GM18526 (cell line): ENCODE measurements around the gene B3GLCT.

Experiments
- POLR2A ChIP-seq: IDR thresholded peaks from 3 replicates; pipeline ENCODE4 v1.6.1; 2011; ENCODE audit not compliant: insufficient read length; ENCODE audit errors: extremely low read depth

Gene B3GLCT

GRCh38 chr13:31199849-31200636, at the start of gene B3GLCT:
Gene B3GLCT, plus strand, starts transcription at chr13:31199975. Its CDS starts 110 bp downstream, at chr13:31200085.
- no peak for TF ChIP-seq POLR2A

GRCh38 chr13:31150315-31150985, 49.3 kb upstream of the B3GLCT start:
- TF ChIP-seq POLR2A: no peak

- no peak for TF ChIP-seq POLR2A
These were observed 47.9 kb upstream of the B3GLCT start for GRCh38 chr13:31151837-31152236.

- TF ChIP-seq POLR2A: no peak
These were observed 44.8 kb upstream of the B3GLCT start for GRCh38 chr13:31154939-31155338.

GRCh38 chr13:31159306-31159705, 40.5 kb upstream of the B3GLCT start:
- TF ChIP-seq POLR2A: no peak

- TF ChIP-seq POLR2A: no peak
These were observed 38.8 kb upstream of the B3GLCT start for GRCh38 chr13:31160857-31161556.

- peak; percentile 95 for TF ChIP-seq POLR2A
These were observed 38.1 kb upstream of the B3GLCT start, which contains the start of gene HSPH1 for GRCh38 chr13:31161557-31162150. Gene HSPH1, minus strand, starts transcription at chr13:31161904. Its CDS starts 322 bp downstream, at chr13:31161582.

GRCh38 chr13:31162151-31163008, 37.4 kb upstream of the B3GLCT start:
- peak; percentile 47 for TF ChIP-seq POLR2A

- TF ChIP-seq POLR2A: no peak
These were observed 33.2 kb upstream of the B3GLCT start for GRCh38 chr13:31166591-31166990.

GRCh38 chr13:31167490-31167889, 32.3 kb upstream of the B3GLCT start:
- no peak for TF ChIP-seq POLR2A

GRCh38 chr13:31168166-31168565, 31.6 kb upstream of the B3GLCT start:
- TF ChIP-seq POLR2A: no peak

- no peak for TF ChIP-seq POLR2A
These were observed 31.0 kb upstream of the B3GLCT start for GRCh38 chr13:31168736-31169135.

GRCh38 chr13:31172001-31172400, 27.8 kb upstream of the B3GLCT start:
- no peak for TF ChIP-seq POLR2A

GRCh38 chr13:31172535-31172934, 27.2 kb upstream of the B3GLCT start:
- no peak for TF ChIP-seq POLR2A
